Measurements from ENCODE around the gene ATP8A2.

GRCh38 chr13:25840261-25840660 is 468.5 kb downstream of the ATP8A2 start:
- TF ChIP-seq, protein P1, sequence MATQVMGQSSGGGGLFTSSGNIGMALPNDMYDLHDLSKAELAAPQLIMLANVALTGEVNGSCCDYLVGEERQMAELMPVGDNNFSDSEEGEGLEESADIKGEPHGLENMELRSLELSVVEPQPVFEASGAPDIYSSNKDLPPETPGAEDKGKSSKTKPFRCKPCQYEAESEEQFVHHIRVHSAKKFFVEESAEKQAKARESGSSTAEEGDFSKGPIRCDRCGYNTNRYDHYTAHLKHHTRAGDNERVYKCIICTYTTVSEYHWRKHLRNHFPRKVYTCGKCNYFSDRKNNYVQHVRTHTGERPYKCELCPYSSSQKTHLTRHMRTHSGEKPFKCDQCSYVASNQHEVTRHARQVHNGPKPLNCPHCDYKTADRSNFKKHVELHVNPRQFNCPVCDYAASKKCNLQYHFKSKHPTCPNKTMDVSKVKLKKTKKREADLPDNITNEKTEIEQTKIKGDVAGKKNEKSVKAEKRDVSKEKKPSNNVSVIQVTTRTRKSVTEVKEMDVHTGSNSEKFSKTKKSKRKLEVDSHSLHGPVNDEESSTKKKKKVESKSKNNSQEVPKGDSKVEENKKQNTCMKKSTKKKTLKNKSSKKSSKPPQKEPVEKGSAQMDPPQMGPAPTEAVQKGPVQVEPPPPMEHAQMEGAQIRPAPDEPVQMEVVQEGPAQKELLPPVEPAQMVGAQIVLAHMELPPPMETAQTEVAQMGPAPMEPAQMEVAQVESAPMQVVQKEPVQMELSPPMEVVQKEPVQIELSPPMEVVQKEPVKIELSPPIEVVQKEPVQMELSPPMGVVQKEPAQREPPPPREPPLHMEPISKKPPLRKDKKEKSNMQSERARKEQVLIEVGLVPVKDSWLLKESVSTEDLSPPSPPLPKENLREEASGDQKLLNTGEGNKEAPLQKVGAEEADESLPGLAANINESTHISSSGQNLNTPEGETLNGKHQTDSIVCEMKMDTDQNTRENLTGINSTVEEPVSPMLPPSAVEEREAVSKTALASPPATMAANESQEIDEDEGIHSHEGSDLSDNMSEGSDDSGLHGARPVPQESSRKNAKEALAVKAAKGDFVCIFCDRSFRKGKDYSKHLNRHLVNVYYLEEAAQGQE (IDR thresholded peaks at IDR 0.05) = no peak
- TF ChIP-seq, protein P2, sequence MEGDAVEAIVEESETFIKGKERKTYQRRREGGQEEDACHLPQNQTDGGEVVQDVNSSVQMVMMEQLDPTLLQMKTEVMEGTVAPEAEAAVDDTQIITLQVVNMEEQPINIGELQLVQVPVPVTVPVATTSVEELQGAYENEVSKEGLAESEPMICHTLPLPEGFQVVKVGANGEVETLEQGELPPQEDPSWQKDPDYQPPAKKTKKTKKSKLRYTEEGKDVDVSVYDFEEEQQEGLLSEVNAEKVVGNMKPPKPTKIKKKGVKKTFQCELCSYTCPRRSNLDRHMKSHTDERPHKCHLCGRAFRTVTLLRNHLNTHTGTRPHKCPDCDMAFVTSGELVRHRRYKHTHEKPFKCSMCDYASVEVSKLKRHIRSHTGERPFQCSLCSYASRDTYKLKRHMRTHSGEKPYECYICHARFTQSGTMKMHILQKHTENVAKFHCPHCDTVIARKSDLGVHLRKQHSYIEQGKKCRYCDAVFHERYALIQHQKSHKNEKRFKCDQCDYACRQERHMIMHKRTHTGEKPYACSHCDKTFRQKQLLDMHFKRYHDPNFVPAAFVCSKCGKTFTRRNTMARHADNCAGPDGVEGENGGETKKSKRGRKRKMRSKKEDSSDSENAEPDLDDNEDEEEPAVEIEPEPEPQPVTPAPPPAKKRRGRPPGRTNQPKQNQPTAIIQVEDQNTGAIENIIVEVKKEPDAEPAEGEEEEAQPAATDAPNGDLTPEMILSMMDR (IDR thresholded peaks at IDR 0.05; ENCODE audit: low read depth, low read length, missing input control) = no peak
- TF ChIP-seq, protein P3, sequence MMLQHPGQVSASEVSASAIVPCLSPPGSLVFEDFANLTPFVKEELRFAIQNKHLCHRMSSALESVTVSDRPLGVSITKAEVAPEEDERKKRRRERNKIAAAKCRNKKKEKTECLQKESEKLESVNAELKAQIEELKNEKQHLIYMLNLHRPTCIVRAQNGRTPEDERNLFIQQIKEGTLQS (IDR thresholded peaks at IDR 0.05) = no peak
- TF ChIP-seq EGR1 (IDR thresholded peaks at IDR 0.05; ENCODE audit: low read depth in 2 of 2) (no peak), RXRA (IDR thresholded peaks at IDR 0.05) (no peak), FOXA1 (IDR thresholded peaks at IDR 0.05) (no peak), ZBTB33 (IDR thresholded peaks at IDR 0.05) (no peak), GABPA (IDR thresholded peaks at IDR 0.05 in 1 of 2, conservative IDR thresholded peaks at IDR 0.05 in 1 of 2) (no peak)

All from liver (tissue), 3 donors.